SK-MEL-5 (cell line): ENCODE data around the gene NSF. TPM values are rescaled to one million over a fixed set of nuclear protein-coding genes. Genes with fewer than 3 reads are reported as not detected.
"Not testable (repeated sequence)": the region's sequence is repeated elsewhere in the genome, so short reads cannot be mapped to it uniquely, and the experiment has no call there.

Source experiments
- DNase-seq: peaks from one replicate; pipeline ENCODE4 v3.0.0-alpha.2; 2016; ENCODE audit warnings: low read depth, low spot score
- in situ Hi-C: cut with HindIII; loops from 2 replicates; pipeline ENCODE4 v1.10.0; 2016; ENCODE audit warnings: low sequenced_read_pairs, high pct_unique_total_duplicates, low pct_unique_long_range_greater_than_20kb
- polyA plus RNA-seq, 2 experiments: library from polyadenylated mRNA; depleted of rRNA; stranded (reverse); fragments of >200 nt; gene quantifications; 2 replicates each; pipeline ENCODE4 v1.2.3, GENCODE V29; 2015
- total RNA-seq: library from RNA; depleted of rRNA; stranded (reverse); fragments of >200 nt; shearing (Covaris generic); gene quantifications from 2 replicates; pipeline ENCODE4 v1.2.3, GENCODE V29; 2014; rRNA removed

Gene NSF
- 48.5 and 54.3 TPM in 2 replicates for total RNA-seq
- 42.1 and 51.9 TPM in 2 replicates for polyA plus RNA-seq (2015; cell fraction: cytosol; rRNA removed)
- 20.2 and 21.1 TPM in 2 replicates for polyA plus RNA-seq (2015; cell fraction: nucleus; rRNA removed)

- DNase-seq, in situ Hi-C loops: not testable (repeated sequence)
Measured at GRCh38 chr17:46590157-46591146, at the start of gene NSF. Gene NSF (plus strand): TSS chr17:46590669. CDS start chr17:46590776, 107 bp downstream.

- DNase-seq, in situ Hi-C loops: not testable (repeated sequence)
Measured at GRCh38 chr17:46548607-46549006, 41.9 kb upstream of the NSF start.

- in situ Hi-C loops = not testable (repeated sequence)
Measured at GRCh38 chr17:46559155-46559554, 31.3 kb upstream of the NSF start.

GRCh38 chr17:46560048-46560447, 30.4 kb upstream of the NSF start:
- in situ Hi-C loops, DNase-seq: not testable (repeated sequence)

More at GRCh38 chr17:46559155-46559554, 31.3 kb upstream of the NSF start:
- not testable (repeated sequence) for DNase-seq

- in situ Hi-C loops, DNase-seq: not testable (repeated sequence)
Measured at GRCh38 chr17:46566284-46566683, 24.2 kb upstream of the NSF start.

GRCh38 chr17:46566980-46567379, 23.5 kb upstream of the NSF start:
- DNase-seq, in situ Hi-C loops: not testable (repeated sequence)

- in situ Hi-C loops, DNase-seq: not testable (repeated sequence)
Measured at GRCh38 chr17:46571796-46572195, 18.7 kb upstream of the NSF start.

GRCh38 chr17:46579083-46580075, 11.1 kb upstream of the NSF start, which contains the start of gene ARL17A:
Gene ARL17A (minus strand): TSS chr17:46579691. CDS start chr17:46576322, 3,369 bp downstream.
- DNase-seq, in situ Hi-C loops: not testable (repeated sequence)

GRCh38 chr17:46580082-46580481, 10.4 kb upstream of the NSF start:
- DNase-seq = not testable (repeated sequence)

GRCh38 chr17:46585444-46585843, 5.0 kb upstream of the NSF start:
- in situ Hi-C loops = not testable (repeated sequence)

More at GRCh38 chr17:46580082-46580481, 10.4 kb upstream of the NSF start:
- in situ Hi-C loops = not testable (repeated sequence)

GRCh38 chr17:46591332-46591731, 863 bp downstream of the NSF start:
- in situ Hi-C loops, DNase-seq: not testable (repeated sequence)

More at GRCh38 chr17:46585444-46585843, 5.0 kb upstream of the NSF start:
- not testable (repeated sequence) for DNase-seq

GRCh38 chr17:46598344-46598931, 8.0 kb downstream of the NSF start:
- in situ Hi-C loops, DNase-seq: not testable (repeated sequence)

- in situ Hi-C loops, DNase-seq: not testable (repeated sequence)
Measured at GRCh38 chr17:46600767-46601166, 10.3 kb downstream of the NSF start.

GRCh38 chr17:46603125-46603524, 12.7 kb downstream of the NSF start:
- in situ Hi-C loops, DNase-seq: not testable (repeated sequence)

- DNase-seq, in situ Hi-C loops: not testable (repeated sequence)
Measured at GRCh38 chr17:46611304-46611703, 20.8 kb downstream of the NSF start.

- in situ Hi-C loops, DNase-seq: not testable (repeated sequence)
Measured at GRCh38 chr17:46613876-46614275, 23.4 kb downstream of the NSF start.

- in situ Hi-C loops, DNase-seq: not testable (repeated sequence)
Measured at GRCh38 chr17:46617121-46617520, 26.7 kb downstream of the NSF start.
